GM12892 (cell line): Measurements from ENCODE around the gene NBEA.
"Not testable (repeated sequence)": the region's sequence is repeated elsewhere in the genome, so short reads cannot be mapped to it uniquely, and the experiment has no call there.

Experiments used
- DNase-seq: peaks from one replicate; pipeline ENCODE4 v3.0.0; 2011; ENCODE audit not compliant: insufficient read length
- FAIRE-seq: peaks from 2 replicates; lab custom pipeline; 2011; peaks lifted over from hg19 to GRCh38; lab: Jason Lieb, UNC
- POLR2A ChIP-seq: IDR thresholded peaks from 2 replicates; pipeline ENCODE4 v1.6.1; 2011; ENCODE audit warnings: low read depth, low read length, control low read depth
- POLR2AphosphoS5 ChIP-seq: IDR thresholded peaks from 2 replicates; pipeline ENCODE4 v1.6.1; 2011; ENCODE audit warnings: low read depth, low read length, control low read depth
- TAF1 ChIP-seq: IDR thresholded peaks from 2 replicates; pipeline ENCODE4 v1.6.1; 2011; ENCODE audit warnings: low read depth, mild to moderate bottlenecking, control low read depth, low read length, borderline replicate concordance

NBEA gene

GRCh38 chr13:34964558-34964957 is 22.5 kb downstream of the NBEA start:
- FAIRE-seq (no peak), DNase-seq (no peak)
- TF ChIP-seq POLR2A = no peak
- no peak for TF ChIP-seq POLR2AphosphoS5
- TF ChIP-seq TAF1 = no peak

DNA sequence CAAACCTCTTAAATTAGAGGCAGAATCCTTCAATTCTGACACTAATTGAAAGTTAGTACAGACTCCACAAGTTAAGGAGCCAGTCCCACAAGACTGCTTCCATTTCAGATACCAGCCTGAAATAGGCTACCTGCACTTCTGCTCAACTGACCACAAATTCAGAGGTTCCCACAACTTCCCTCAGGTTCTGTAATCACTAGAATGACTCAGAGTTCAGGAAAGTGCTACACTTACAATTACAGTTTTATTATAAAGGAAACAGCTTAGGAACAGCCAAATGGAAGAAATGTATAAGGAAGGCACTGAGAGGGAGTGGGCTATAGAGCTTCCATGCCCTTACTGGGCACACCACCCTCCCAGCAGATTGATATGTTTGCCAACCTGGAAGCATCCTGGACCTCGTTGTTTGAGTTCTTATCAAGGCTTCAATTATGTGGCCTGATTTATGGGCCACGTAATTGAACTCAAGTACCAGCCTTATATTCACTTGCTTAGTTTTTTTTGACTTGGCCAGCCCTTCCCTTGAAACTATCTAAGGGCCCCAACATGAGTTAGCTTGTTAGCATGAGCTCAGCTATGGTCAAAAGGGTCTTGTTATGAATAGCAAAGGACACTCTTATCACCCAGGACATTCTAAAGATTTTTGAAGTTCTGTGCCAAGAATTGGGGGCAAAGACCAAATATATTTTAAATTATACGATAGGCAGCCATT is 25.9 kb downstream of the NBEA start:
- TF ChIP-seq POLR2A (no peak), POLR2AphosphoS5 (no peak), TAF1 (no peak)
- FAIRE-seq = no peak

DNA sequence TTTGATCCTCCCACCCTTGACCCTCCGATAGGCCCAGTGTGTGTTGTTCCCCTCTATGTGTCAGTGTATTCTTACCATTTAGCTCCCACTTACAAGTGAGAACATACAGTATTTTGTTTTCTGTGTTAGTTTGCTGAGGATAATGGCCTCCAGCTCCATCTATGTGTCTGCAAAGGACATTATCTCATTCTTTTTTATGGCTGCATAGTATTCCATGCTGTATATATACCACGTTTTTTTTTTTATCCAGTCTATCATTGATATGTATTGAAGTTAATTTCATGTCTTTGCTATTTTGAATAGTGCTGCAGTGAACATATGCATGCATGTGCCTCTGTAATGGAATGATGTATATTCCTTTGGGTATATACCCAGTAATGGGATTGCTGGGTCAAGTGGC is 27.5 kb downstream of the NBEA start:
- not testable (repeated sequence) for DNase-seq, FAIRE-seq

More for the DNA sequence above, 25.9 kb downstream of the NBEA start:
- no peak for DNase-seq

DNA sequence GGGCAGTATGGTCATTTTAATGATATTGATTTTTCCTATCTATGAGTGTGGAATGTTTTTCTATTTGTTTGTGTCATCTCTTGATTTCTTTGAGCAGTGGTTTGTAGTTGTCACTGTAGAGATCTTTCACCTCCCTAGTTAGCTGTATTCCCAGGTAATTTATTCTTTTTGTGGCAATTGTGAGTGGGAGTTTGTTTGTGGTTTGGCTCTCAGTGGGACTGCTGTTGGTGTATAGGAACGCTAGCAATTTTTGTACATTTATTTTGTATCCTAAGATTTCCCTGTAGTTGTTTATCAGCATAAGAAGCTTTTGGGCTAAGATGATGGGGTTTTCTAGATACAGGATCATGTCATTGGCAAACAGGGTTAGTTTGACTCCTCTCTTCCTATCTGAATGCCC is 28.9 kb downstream of the NBEA start:
- TF ChIP-seq POLR2AphosphoS5 = no peak
- TF ChIP-seq TAF1 = no peak
- no peak for TF ChIP-seq POLR2A
- no peak for DNase-seq
- no peak for FAIRE-seq

DNA sequence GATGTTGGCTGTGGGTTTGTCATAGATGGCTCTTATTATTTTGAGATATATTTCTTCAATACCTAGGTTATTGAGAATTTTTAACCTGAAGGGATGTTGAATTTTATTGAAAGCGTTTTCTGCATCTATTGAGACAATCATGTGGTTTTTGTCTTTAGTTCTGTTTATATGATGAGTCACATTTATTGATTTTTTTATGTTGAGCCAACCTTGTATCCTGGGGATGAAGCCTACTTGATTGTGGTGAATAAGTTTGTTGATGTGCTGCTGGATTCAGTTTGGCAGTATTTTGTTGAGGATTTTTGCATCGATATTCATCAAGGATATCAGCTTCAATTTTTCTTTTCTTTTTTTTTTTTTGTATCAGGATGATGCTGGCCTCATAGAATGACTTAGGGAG is 29.4 kb downstream of the NBEA start:
- no peak for FAIRE-seq

GRCh38 chr13:34985199-34985598 is 43.1 kb downstream of the NBEA start:
- not testable (repeated sequence) for FAIRE-seq, DNase-seq

More for the DNA sequence above, 29.4 kb downstream of the NBEA start:
- DNase-seq = no peak
- TF ChIP-seq POLR2A = no peak
- TF ChIP-seq TAF1 = no peak
- no peak for TF ChIP-seq POLR2AphosphoS5

DNA sequence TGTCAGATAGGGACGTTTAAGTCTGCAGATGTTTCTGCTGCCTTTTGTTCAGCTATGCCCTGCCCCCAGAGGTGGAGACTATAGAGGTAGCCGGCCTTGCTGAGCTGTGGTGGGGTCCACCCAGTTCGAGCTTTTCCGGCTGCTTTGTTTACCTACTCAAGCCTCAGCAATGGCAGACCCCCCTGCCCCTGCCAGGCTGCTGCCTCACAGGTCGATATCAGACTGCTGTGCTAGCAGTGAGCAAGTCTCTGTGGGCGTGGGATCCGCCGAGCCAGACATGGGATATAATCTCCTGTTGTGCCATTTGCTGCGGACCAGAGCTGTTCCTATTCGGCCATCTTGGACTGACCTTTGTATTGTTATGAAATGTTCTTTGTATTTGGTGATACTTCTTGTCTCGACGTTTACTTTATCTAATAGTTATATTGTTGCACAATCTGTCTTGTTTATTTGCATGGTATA is 46.3 kb downstream of the NBEA start:
- TF ChIP-seq TAF1 = no peak
- FAIRE-seq (no peak), DNase-seq (no peak)

DNA sequence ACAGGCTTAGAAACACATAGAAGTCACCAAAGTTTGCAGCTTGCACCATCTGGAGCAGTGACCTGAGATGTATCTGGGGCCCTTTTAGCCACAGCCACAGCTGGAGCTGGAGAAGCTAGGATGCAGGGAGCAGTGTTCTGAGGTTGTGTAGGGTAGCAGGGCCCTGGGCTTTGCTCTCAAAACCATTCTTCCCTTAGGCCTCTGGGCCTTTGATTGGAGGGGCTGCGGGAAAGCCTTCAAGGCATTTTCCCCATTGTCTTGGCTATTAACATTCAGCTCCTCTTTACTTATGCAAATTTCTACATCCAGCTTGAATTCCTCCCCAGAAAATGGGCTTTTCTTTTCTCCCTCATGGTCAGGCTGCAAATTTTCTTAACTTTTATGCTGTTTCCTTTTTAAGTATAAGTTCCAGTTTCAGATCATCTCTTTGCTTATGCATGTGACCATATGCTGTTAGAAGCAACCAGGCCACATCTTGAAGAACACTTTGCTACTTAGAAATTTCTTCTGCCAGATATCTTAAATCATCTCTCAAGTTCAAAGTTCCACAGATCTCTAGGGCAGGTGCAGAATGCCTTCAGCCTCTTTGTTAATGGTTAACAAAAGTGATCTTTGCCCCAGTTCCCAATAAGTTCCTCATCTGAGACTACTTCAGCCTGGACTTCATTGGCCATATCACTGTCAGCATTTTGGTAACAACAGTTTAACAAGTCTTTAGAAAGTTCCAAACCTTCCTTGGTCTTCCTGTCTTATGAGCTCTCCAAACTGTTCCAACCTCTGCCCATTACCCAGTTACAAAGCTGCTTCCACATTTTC is 48.5 kb downstream of the NBEA start:
- DNase-seq (no peak), FAIRE-seq (no peak)
- TF ChIP-seq TAF1 = no peak
- TF ChIP-seq POLR2A = no peak
- TF ChIP-seq POLR2AphosphoS5 = no peak

DNA sequence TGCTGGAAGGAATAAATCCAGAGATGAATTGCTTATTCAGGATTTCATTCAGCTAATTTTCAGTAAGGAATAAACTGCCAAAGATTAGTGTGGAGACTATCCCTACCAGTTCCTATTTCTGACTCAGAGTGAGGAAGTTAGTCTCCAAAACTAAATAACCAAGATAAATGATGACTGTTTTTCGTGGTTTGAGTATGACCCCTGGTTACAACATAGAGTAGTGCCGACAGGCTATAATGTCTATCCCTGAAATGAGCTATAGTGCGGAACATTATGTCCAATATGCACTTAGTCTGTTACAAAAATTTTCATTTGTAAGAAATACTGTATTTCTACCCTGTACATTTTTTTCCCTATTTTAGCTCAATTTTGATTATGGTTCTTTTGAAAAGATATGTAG is 51.4 kb downstream of the NBEA start:
- FAIRE-seq (no peak), DNase-seq (no peak)

GRCh38 chr13:35003734-35004133 is 61.7 kb downstream of the NBEA start:
- DNase-seq, FAIRE-seq: not testable (repeated sequence)

More for the DNA sequence above, 51.4 kb downstream of the NBEA start:
- no peak for TF ChIP-seq TAF1
- TF ChIP-seq POLR2A = no peak
- no peak for TF ChIP-seq POLR2AphosphoS5

- TF ChIP-seq POLR2A = no peak
- no peak for TF ChIP-seq POLR2AphosphoS5
- no peak for TF ChIP-seq TAF1
- FAIRE-seq (no peak), DNase-seq (no peak)
Observed at GRCh38 chr13:35005051-35005450, 63.0 kb downstream of the NBEA start.

DNA sequence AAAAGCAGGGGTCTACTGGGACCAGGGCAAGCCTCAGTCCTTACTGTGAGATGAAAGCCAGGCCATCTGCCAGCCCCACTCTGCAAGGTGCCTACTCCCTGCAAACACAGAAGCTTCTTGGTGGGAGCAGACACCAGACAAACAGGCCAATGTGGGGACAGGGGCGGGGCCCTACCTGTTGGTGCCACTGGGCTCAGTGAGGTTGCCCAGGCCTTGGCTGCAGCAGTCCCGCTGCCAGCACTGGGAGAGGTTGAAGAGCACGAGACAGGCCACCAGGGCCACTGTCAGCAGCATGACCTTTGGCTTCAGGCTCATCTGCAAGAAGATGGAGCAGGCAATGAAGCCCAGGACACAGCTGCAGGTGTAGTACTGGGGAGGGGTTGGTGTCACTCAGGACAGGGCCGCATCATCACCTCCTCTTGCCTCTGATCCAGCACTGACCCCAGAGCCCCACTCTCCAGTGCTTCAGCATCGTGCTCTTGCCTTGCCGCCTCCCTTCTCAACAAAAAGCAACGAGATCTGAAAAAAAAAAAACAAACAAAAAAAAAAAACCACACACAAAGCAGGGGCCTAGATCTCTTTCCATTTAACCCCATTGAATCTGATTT is 72.6 kb downstream of the NBEA start:
- FAIRE-seq (no peak), DNase-seq (no peak)
- no peak for TF ChIP-seq POLR2A
- no peak for TF ChIP-seq POLR2AphosphoS5
- no peak for TF ChIP-seq TAF1
